Muscle layer of colon (tissue), 2 donors: Measurements from ENCODE around the gene ANKRD13C.

ENCODE experiments used
- H3K27ac ChIP-seq: one replicate; pipeline ENCODE4 v1.7.0; 2013; ENCODE audit warnings: low read depth, mild to moderate bottlenecking, low read length, moderate library complexity
- H3K27me3 ChIP-seq, 2 donors: one replicate each; pipeline ENCODE4 v1.7.0; 2013; ENCODE audit warnings: low read length in 2 of 2, mild to moderate bottlenecking in 2 of 2; ENCODE audit not compliant: insufficient read depth in 2 of 2, control insufficient read depth in 1 of 2
- H3K36me3 ChIP-seq: one replicate; pipeline ENCODE4 v1.7.0; 2013; ENCODE audit warnings: mild to moderate bottlenecking, low read length; ENCODE audit not compliant: insufficient read depth
- H3K4me1 ChIP-seq: one replicate; pipeline ENCODE4 v1.7.0; 2013; ENCODE audit warnings: mild to moderate bottlenecking, low read length; ENCODE audit not compliant: insufficient read depth
- H3K4me3 ChIP-seq, 2 donors: one replicate each; pipeline ENCODE4 v1.7.0; 2013; ENCODE audit warnings: low read length in 2 of 2, low read depth in 1 of 2, mild to moderate bottlenecking in 1 of 2, moderate library complexity in 1 of 2
- H3K9ac ChIP-seq: one replicate; pipeline ENCODE4 v1.7.0; 2013; ENCODE audit warnings: low read length
- H3K9me3 ChIP-seq: one replicate; pipeline ENCODE4 v1.7.0; 2013; ENCODE audit warnings: mild to moderate bottlenecking, low read length
- donor health status: abdominal sarcoma.
- donor health status: Adenocarcinoma of cecum.

Gene ANKRD13C, protein sequence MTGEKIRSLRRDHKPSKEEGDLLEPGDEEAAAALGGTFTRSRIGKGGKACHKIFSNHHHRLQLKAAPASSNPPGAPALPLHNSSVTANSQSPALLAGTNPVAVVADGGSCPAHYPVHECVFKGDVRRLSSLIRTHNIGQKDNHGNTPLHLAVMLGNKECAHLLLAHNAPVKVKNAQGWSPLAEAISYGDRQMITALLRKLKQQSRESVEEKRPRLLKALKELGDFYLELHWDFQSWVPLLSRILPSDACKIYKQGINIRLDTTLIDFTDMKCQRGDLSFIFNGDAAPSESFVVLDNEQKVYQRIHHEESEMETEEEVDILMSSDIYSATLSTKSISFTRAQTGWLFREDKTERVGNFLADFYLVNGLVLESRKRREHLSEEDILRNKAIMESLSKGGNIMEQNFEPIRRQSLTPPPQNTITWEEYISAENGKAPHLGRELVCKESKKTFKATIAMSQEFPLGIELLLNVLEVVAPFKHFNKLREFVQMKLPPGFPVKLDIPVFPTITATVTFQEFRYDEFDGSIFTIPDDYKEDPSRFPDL

DNA sequence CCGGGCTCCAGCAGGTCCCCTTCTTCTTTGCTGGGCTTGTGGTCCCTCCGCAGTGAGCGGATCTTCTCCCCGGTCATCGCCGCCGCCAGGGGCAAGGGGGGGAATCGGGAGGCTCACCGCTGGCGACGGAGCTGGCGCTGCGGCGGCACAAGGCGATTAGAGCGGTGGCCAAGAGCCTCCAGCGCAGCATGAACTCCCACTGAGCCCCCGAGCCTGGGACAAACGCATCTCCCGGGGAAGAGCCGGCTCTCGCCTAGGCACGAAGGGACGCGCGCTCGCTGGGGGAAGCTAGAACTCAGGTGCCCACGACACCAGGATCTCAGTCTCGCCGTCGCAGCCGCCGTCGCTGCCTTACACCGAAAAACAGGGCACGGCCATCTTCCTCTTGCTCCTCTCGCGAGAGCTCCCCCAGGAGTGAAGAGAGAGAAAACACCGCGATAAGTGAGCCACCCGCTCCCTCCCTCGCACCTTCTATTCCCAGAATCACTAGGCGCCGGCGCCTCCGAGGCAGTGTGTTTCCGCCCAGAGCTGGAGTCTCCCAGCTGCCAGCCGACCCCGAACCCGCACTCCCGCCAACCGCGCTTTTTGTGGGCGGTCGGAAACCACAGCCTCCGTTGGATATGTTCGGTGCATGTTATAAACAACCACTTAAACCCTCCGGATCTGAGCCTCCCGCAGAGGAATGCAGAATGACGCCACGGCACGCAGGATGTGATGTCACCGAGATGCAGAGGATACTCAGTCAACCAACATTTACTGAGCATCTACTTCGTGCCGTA, at the start of gene ANKRD13C:
TSS of gene ANKRD13C (minus strand) at position 391 of the 779 bp plus-strand sequence. CDS start at position 77, 314 bp downstream.
- peak within 1 kb of the TSS; percentile 89 for H3K9ac ChIP-seq
- H3K4me3 ChIP-seq, result peak within 1 kb of the TSS; percentile 71 to 82
- H3K4me1 ChIP-seq, result peaks cover 20% of the 10 kb centered on the region
- H3K27ac ChIP-seq, result peak within 1 kb of the TSS; percentile 92
- H3K9me3 ChIP-seq, result no peaks in the 10 kb centered on the region
- H3K36me3 ChIP-seq, result no peaks in the 10 kb centered on the region
- H3K27me3 ChIP-seq, result no peaks in the 10 kb centered on the region

DNA sequence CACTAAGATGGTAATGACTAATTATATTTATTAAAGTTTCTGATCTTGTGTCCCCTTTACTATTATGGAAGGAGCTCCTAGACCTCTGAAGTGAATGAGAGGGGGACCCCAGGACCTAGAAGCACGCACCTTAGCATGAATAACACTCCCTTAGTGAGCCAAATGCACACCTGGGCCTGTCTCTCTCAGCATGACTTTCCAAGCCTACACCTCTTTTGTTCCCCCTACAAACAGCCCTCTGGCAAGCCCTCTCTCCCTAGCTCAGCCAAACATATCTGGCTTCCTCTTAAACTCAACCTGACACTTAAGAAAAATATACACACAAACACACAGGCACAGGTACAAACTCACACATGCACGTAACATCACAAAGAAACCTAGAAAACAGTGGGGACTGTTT, 49.2 kb upstream of the ANKRD13C start:
- no peak overlapping the region for H3K27ac ChIP-seq
- no peak overlapping the region for H3K9ac ChIP-seq
- H3K36me3 ChIP-seq, result no peaks in the 10 kb centered on the region

DNA sequence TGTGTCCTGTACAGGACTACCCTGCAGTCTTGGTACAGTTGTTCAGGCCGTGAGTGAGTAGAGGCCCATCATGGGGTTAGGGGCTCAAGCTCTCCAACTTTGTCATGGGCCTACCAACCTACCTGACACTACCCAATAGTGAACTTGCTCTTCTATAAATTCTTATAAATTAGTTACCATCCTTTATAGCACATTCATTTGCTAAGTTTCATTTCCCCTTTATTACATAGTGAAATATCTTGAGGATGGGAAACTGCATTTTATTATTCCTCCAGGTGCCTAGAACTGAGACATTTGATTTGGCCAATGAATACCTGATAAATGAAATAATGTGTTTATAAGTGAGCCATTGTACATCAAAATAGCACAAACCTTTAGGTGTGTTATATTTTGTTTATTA, 47.5 kb upstream of the ANKRD13C start:
- H3K4me3 ChIP-seq, result no peak overlapping the region
- H3K9me3 ChIP-seq, result no peaks in the 10 kb centered on the region
- no peak overlapping the region for H3K27ac ChIP-seq
- no peaks in the 10 kb centered on the region for H3K27me3 ChIP-seq
- H3K4me1 ChIP-seq, result no peaks in the 10 kb centered on the region
- no peaks in the 10 kb centered on the region for H3K36me3 ChIP-seq
- no peak overlapping the region for H3K9ac ChIP-seq

More for the DNA sequence above, 49.2 kb upstream of the ANKRD13C start:
- Histone ChIP-seq H3K9me3 (no peaks in the 10 kb centered on the region), H3K27me3 (no peaks in the 10 kb centered on the region), H3K4me3 (no peak overlapping the region), H3K4me1 (no peaks in the 10 kb centered on the region)

DNA sequence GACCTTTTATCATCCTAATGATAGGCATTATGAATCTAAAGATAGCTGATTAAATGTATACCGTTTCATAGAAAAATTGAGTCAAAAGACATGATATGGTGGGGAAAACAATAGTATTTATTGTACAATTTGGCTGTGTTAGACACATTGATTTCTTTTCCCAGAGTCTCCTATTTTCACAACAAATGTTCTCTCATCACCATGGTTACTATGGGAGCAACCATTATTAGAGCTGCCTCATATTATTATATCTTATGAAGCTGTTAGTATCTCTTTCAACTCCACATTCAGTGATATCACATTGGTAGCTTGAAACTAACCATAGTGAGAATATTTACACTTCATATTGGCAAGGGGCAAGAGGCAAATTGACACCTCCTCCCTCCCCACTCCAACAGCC, 45.8 kb upstream of the ANKRD13C start:
- H3K4me3 ChIP-seq, result no peak overlapping the region
- H3K9ac ChIP-seq, result no peak overlapping the region
- H3K4me1 ChIP-seq, result no peaks in the 10 kb centered on the region
- no peaks in the 10 kb centered on the region for H3K36me3 ChIP-seq
- no peaks in the 10 kb centered on the region for H3K27me3 ChIP-seq
- no peak overlapping the region for H3K27ac ChIP-seq
- H3K9me3 ChIP-seq, result no peaks in the 10 kb centered on the region

DNA sequence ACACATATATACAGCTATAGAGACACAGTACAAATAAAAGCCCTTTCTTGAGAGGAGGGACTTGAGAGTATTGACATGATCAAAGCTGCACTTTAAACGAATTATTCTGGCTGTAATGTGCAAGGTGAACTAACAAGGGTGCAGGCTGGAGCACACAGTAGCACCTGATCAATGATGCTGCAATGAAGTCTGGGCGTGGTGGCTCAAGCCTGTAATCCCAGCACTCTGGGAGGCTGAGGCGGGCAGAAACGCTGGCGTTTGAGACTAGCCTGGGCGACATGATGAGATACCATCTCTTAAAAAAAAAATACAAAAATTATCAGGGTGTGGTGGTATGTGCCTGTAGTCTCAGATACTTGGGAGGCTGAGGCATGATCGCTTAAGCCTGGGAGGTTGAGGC, 42.5 kb upstream of the ANKRD13C start:
- Histone ChIP-seq H3K4me3 (no peak overlapping the region), H3K36me3 (no peaks in the 10 kb centered on the region), H3K27ac (no peak overlapping the region), H3K27me3 (no peaks in the 10 kb centered on the region), H3K9me3 (no peaks in the 10 kb centered on the region), H3K9ac (no peak overlapping the region), H3K4me1 (no peaks in the 10 kb centered on the region)

DNA sequence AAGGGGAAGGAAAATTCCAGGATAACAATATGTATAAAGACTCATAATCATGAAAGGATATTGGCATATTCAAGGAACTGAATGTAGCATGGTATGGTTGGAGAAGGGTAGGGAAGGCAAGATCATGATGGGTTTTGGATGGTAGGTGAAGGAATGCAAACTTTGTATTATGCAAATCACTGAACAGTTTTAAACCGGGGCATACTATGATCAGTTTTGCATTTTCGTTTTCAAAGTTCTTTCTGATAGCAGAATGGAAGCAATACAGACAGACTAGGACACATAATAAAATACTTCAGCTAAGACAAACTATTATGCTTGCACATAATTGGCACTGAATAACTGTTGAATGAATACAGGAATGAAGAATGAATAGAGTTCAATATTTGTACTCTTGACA, 42.1 kb upstream of the ANKRD13C start:
- H3K4me3 ChIP-seq, result no peak overlapping the region
- no peaks in the 10 kb centered on the region for H3K27me3 ChIP-seq
- H3K27ac ChIP-seq, result no peak overlapping the region
- no peaks in the 10 kb centered on the region for H3K4me1 ChIP-seq
- no peaks in the 10 kb centered on the region for H3K9me3 ChIP-seq
- H3K9ac ChIP-seq, result no peak overlapping the region
- no peaks in the 10 kb centered on the region for H3K36me3 ChIP-seq

DNA sequence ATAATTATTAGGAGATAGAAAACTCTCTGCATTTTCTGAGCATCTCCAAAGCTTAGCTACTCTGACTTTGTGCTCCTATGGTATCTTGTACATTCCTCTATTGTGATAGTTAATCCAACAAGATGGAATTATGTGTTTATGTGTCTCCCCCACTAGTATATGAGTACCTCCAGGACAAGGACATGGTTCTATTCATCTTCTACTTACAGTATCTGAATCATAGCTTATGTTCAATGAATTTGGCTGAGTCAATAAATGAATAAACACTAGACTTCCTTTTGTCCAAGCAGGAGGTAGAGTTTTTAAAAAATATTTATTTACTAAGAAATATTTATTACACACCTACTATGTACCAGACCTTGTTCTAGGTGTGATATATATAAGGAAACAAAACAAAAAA, 38.1 kb upstream of the ANKRD13C start:
- Histone ChIP-seq H3K27ac (no peak overlapping the region), H3K36me3 (no peaks in the 10 kb centered on the region)

DNA sequence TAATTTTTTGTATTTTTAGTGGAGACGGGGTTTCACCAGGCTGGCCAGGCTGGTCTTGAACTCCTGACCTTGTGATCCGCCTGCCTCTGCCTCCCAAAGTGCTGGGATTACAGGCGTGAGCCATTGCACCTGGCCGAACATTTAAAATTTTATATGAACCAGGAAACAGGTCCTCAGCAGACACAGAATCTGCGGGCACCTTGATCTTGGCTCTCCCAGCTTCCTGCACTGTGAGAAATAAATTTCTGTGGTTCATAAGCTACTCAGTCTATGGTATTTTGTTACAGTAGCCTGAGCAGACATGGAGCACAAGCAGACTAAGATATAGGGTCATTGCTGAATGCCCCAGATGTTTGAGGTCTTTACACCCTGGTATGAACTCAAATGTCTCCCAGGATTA, 33.0 kb upstream of the ANKRD13C start:
- Histone ChIP-seq H3K36me3 (no peaks in the 10 kb centered on the region), H3K27ac (no peak overlapping the region), H3K27me3 (no peaks in the 10 kb centered on the region), H3K9me3 (no peaks in the 10 kb centered on the region), H3K4me3 (no peak overlapping the region), H3K4me1 (no peaks in the 10 kb centered on the region), H3K9ac (no peak overlapping the region)

More for the DNA sequence above, 38.1 kb upstream of the ANKRD13C start:
- H3K9ac ChIP-seq, result no peak overlapping the region
- H3K27me3 ChIP-seq, result no peaks in the 10 kb centered on the region
- H3K4me1 ChIP-seq, result no peaks in the 10 kb centered on the region
- no peaks in the 10 kb centered on the region for H3K9me3 ChIP-seq
- H3K4me3 ChIP-seq, result no peak overlapping the region

DNA sequence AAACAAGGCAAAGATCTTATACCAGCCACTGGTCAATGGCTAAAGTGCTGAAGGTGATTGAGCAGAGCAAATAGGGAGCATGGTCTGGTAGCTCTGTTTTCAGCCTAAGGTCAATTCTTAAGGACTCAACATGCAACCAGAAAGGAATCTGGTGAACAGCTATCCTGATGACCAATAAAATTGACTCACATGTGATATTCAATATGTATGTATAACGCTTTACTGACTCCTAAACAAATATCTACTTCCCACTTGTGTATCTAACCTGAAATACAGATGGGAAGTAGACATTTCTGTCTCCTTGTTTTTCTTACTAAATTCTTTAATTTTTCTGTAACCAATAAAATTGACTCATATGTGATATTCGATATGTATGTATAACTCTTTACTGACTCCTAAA, 31.6 kb upstream of the ANKRD13C start:
- Histone ChIP-seq H3K9me3 (no peaks in the 10 kb centered on the region), H3K27me3 (no peaks in the 10 kb centered on the region), H3K9ac (no peak overlapping the region), H3K36me3 (no peaks in the 10 kb centered on the region), H3K27ac (no peak overlapping the region), H3K4me1 (no peaks in the 10 kb centered on the region), H3K4me3 (no peak overlapping the region)

DNA sequence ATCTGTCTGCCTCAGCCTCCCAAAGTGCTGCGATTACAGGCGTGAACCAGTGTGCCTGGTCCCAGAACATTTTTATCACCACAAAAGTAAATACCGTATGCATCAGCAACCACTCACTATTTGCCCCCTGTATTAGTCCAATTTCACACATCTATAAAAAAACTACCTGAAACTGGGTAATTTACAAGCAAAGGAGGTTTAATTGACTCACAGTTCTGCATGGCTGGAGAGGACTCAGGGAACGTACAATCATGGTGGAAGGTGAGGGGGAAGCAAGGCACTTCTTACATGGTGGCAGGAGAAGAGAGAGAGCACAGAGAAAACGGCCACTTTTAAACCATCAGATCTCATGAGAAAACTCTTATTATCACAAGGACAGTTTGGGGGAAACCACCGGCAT, 31.0 kb upstream of the ANKRD13C start:
- H3K4me3 ChIP-seq, result no peak overlapping the region
- no peaks in the 10 kb centered on the region for H3K36me3 ChIP-seq
- H3K27me3 ChIP-seq, result no peaks in the 10 kb centered on the region
- H3K27ac ChIP-seq, result no peak overlapping the region
- H3K4me1 ChIP-seq, result no peaks in the 10 kb centered on the region
- no peak overlapping the region for H3K9ac ChIP-seq
- H3K9me3 ChIP-seq, result no peaks in the 10 kb centered on the region

DNA sequence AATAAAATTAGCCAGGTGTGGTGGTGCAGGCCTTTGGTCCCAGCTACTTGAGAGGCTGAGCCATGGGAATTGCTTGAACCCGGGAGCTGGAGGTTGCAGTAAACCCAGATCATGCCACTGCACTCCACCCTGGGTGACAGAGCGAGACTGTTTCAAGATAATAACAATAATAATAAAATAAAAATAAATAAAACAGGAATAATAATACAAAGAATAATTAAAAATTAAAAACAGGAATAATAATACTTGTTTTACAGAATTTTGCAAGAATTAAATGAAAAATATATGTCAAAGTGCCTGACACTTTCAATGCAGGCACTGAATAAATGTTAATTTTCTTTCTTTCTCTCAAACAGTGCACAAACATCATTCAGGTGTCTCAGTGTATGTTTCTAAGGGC, 30.0 kb upstream of the ANKRD13C start:
- H3K27ac ChIP-seq, result no peak overlapping the region
- no peaks in the 10 kb centered on the region for H3K9me3 ChIP-seq
- H3K4me3 ChIP-seq, result no peak overlapping the region
- no peaks in the 10 kb centered on the region for H3K27me3 ChIP-seq
- H3K4me1 ChIP-seq, result no peaks in the 10 kb centered on the region
- H3K9ac ChIP-seq, result no peak overlapping the region
- H3K36me3 ChIP-seq, result no peaks in the 10 kb centered on the region
